ENCODE results near the gene CHERP. TPM values are rescaled to one million over a fixed set of nuclear protein-coding genes. Genes with fewer than 3 reads are reported as not detected.
"Not testable (repeated sequence)": the region's sequence is repeated elsewhere in the genome, so short reads cannot be mapped to it uniquely, and the experiment has no call there.

The CHERP gene
- total RNA-seq, 2 experiments from 2014 or later: 15.6 to 87.2 TPM

GRCh38 chr19:16509141-16510061 lies 32.8 kb downstream of the CHERP start:
- CTCF ChIA-PET (ENCODE audit: unreplicated experiment): no interaction called here
- DNase-seq (ENCODE audit: low spot score): no peak
- H3K36me3 ChIP-seq (ENCODE audit: insufficient read depth, low read length): peaks cover 22% of the 10 kb centered on the region
- no peak overlapping the region for H3K27ac ChIP-seq (ENCODE audit: low read depth, low read length, poor library complexity, severe bottlenecking)
- POLR2A ChIA-PET: no interaction called here
- no peak overlapping the region for H3K4me3 ChIP-seq (ENCODE audit: low read depth, low read length, poor library complexity, severe bottlenecking)
- no peaks in the 10 kb centered on the region for H3K4me1 ChIP-seq (ENCODE audit: insufficient read depth, low read length, poor library complexity, severe bottlenecking)
- H2AFZ ChIP-seq (ENCODE audit: low read length): no peak overlapping the region
- H3K4me2 ChIP-seq (ENCODE audit: low read length): no peak overlapping the region
- no peaks in the 10 kb centered on the region for H3K79me2 ChIP-seq (ENCODE audit: insufficient read depth, low read depth, low read length)
- no peak for TF ChIP-seq EZH2phosphoT487 (IDR thresholded peaks at IDR 0.05; ENCODE audit: borderline replicate concordance, low read depth, low read length)
- TF ChIP-seq, protein P1, sequence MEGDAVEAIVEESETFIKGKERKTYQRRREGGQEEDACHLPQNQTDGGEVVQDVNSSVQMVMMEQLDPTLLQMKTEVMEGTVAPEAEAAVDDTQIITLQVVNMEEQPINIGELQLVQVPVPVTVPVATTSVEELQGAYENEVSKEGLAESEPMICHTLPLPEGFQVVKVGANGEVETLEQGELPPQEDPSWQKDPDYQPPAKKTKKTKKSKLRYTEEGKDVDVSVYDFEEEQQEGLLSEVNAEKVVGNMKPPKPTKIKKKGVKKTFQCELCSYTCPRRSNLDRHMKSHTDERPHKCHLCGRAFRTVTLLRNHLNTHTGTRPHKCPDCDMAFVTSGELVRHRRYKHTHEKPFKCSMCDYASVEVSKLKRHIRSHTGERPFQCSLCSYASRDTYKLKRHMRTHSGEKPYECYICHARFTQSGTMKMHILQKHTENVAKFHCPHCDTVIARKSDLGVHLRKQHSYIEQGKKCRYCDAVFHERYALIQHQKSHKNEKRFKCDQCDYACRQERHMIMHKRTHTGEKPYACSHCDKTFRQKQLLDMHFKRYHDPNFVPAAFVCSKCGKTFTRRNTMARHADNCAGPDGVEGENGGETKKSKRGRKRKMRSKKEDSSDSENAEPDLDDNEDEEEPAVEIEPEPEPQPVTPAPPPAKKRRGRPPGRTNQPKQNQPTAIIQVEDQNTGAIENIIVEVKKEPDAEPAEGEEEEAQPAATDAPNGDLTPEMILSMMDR (conservative IDR thresholded peaks at IDR 0.05; ENCODE audit: low read length): no peak
- H3K9me2 ChIP-seq (ENCODE audit: insufficient read depth, low read length): no peaks in the 10 kb centered on the region
- no peaks in the 10 kb centered on the region for H3K9me3 ChIP-seq (ENCODE audit: low read length)
- BruUV-seq (replicated peaks): no TSS peak
- intact Hi-C loops (cut with micrococcal nuclease; ENCODE audit: unreplicated experiment): no loop called here
- H4K20me1 ChIP-seq (ENCODE audit: insufficient read depth, low read length): no peaks in the 10 kb centered on the region

DNA sequence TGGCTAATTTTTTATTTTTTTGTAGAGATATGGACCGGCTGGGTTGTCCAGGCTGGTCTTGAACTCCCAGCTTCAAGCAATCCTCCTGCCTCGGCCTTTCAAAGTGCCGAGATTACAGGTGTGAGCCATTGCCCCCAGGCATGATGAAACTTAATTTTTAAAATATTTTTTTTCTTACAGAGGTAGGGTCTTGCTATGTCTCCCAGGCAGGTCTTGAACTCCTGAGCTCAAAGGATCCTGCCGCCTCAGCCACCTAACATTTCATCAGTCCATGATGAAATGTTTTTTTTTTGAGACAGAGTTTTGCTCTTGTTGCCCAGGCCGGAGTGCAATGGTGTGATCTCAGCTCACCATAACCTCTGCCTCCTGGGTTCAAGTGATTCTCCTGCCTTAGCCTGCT lies 33.7 kb downstream of the CHERP start:
- Histone ChIP-seq H2AFZ (ENCODE audit: low read length) (no peak overlapping the region), H4K20me1 (ENCODE audit: insufficient read depth, low read length) (no peaks in the 10 kb centered on the region), H3K4me3 (ENCODE audit: low read depth, low read length, poor library complexity, severe bottlenecking) (no peak overlapping the region), H3K4me2 (ENCODE audit: low read length) (no peak overlapping the region), H3K36me3 (ENCODE audit: insufficient read depth, low read length) (peaks cover 28% of the 10 kb centered on the region), H3K79me2 (ENCODE audit: insufficient read depth, low read depth, low read length) (no peaks in the 10 kb centered on the region), H3K27ac (ENCODE audit: low read depth, low read length, poor library complexity, severe bottlenecking) (no peak overlapping the region), H3K4me1 (ENCODE audit: insufficient read depth, low read length, poor library complexity, severe bottlenecking) (no peaks in the 10 kb centered on the region), H3K9me3 (ENCODE audit: low read length) (no peaks in the 10 kb centered on the region), H3K9me2 (ENCODE audit: insufficient read depth, low read length) (no peaks in the 10 kb centered on the region)
- intact Hi-C loops (cut with micrococcal nuclease; ENCODE audit: unreplicated experiment): no loop called here
- POLR2A ChIA-PET: interaction anchor here (0.6 kb wide), 1 partner anchor 67 kb away, joined by 4 read pairs; no protein-coding TSS in a partner anchor
- CTCF ChIA-PET (ENCODE audit: unreplicated experiment): no interaction called here
- TF ChIP-seq, protein P1 (conservative IDR thresholded peaks at IDR 0.05; ENCODE audit: low read length): no peak
- no peak for TF ChIP-seq EZH2phosphoT487 (IDR thresholded peaks at IDR 0.05; ENCODE audit: borderline replicate concordance, low read depth, low read length)
- DNase-seq (ENCODE audit: low spot score): no peak
- no TSS peak for BruUV-seq (replicated peaks)

DNA sequence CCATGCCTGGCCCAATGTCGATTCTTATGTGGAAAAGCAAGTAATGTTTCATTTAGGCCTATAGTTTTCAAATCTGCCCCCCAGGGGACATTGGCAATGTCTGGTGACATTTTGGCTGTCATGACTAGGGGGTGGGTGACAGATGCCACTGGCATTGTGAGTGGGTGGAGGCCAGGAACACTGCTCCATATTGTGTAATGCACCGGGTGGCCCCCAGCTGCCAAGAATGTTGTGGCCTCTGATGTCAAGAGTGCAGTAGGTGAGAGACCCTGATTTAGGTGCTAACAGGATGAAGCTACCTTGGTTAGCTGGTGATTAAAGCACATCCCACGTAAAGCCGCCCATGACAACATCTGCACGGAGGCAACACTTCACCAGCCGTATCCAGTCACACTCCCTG lies 35.3 kb downstream of the CHERP start:
- Histone ChIP-seq H3K4me2 (ENCODE audit: low read length) (no peak overlapping the region), H3K79me2 (ENCODE audit: insufficient read depth, low read depth, low read length) (no peaks in the 10 kb centered on the region), H3K4me1 (ENCODE audit: insufficient read depth, low read length, poor library complexity, severe bottlenecking) (no peaks in the 10 kb centered on the region), H3K27ac (ENCODE audit: low read depth, low read length, poor library complexity, severe bottlenecking) (no peak overlapping the region), H3K4me3 (ENCODE audit: low read depth, low read length, poor library complexity, severe bottlenecking) (no peak overlapping the region), H3K36me3 (ENCODE audit: insufficient read depth, low read length) (peaks cover 30% of the 10 kb centered on the region), H3K9me2 (ENCODE audit: insufficient read depth, low read length) (no peaks in the 10 kb centered on the region), H4K20me1 (ENCODE audit: insufficient read depth, low read length) (no peaks in the 10 kb centered on the region), H3K9me3 (ENCODE audit: low read length) (no peaks in the 10 kb centered on the region), H2AFZ (ENCODE audit: low read length) (no peak overlapping the region)
- ChIA-PET POLR2A (no interaction called here), CTCF (ENCODE audit: unreplicated experiment) (no interaction called here)
- TF ChIP-seq, protein P1 (conservative IDR thresholded peaks at IDR 0.05; ENCODE audit: low read length): no peak
- no peak for TF ChIP-seq EZH2phosphoT487 (IDR thresholded peaks at IDR 0.05; ENCODE audit: borderline replicate concordance, low read depth, low read length)
- BruUV-seq (replicated peaks): no TSS peak
- intact Hi-C loops (cut with micrococcal nuclease; ENCODE audit: unreplicated experiment): no loop called here
- no peak for DNase-seq (ENCODE audit: low spot score)

DNA sequence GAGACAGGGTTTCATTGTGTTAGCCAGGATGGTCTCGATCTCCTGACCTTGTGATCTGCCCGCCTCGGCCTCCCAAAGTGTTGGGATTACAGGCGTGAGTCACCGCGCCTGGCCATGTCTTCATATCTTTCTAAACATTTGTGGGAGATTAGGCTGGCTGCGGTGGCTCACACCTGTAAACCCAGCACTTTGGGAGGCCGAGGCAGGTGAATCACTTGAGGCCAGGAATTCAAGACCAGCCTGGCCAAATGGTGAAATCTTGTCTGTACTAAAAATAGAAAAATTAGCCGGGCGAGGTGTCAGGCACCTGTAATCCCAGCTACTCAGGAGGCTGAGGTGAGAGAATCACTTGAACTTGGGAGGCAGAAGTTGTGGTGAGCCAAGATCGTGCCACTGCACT lies 36.1 kb downstream of the CHERP start:
- peaks cover 30% of the 10 kb centered on the region for H3K36me3 ChIP-seq (ENCODE audit: insufficient read depth, low read length)
- H3K9me2 ChIP-seq (ENCODE audit: insufficient read depth, low read length); DNase-seq (ENCODE audit: low spot score); H3K27ac ChIP-seq (ENCODE audit: low read depth, low read length, poor library complexity, severe bottlenecking); POLR2A ChIA-PET; H3K79me2 ChIP-seq (ENCODE audit: insufficient read depth, low read depth, low read length); H4K20me1 ChIP-seq (ENCODE audit: insufficient read depth, low read length); H3K4me1 ChIP-seq (ENCODE audit: insufficient read depth, low read length, poor library complexity, severe bottlenecking); intact Hi-C loops (cut with micrococcal nuclease; ENCODE audit: unreplicated experiment); BruUV-seq (replicated peaks); H3K9me3 ChIP-seq (ENCODE audit: low read length); H3K4me3 ChIP-seq (ENCODE audit: low read depth, low read length, poor library complexity, severe bottlenecking); H3K4me2 ChIP-seq (ENCODE audit: low read length); CTCF ChIA-PET (ENCODE audit: unreplicated experiment); H2AFZ ChIP-seq (ENCODE audit: low read length): not testable (repeated sequence)
